Sigmoid colon (tissue), 4 donors: ENCODE results near the gene CD80.

ENCODE experiments used
- CTCF ChIP-seq, 4 experiments: fragments of 450-650 bp in 3 of 4; fragments of 200-600 bp in 1 of 4; IDR thresholded peaks; one replicate each; pipeline ENCODE4 v1.5.1; 2016 to 2019; ENCODE audit warnings: antibody characterized with exemption in 4 of 4, mild to moderate bottlenecking in 3 of 4, moderate library complexity in 2 of 4
- EP300 ChIP-seq, 4 donors: sonication (generic); formaldehyde crosslinking; IDR thresholded peaks; one replicate each; pipeline ENCODE4 v1.6.1; 2017; ENCODE audit warnings: antibody characterized with exemption in 4 of 4

- TF ChIP-seq CTCF (IDR thresholded peaks at IDR 0.05) (no peak), EP300 (IDR thresholded peaks at IDR 0.05) (no peak)
Observed at GRCh38 chr3:119589102-119589773, 29.8 kb upstream of the CD80 start.
